PFSK-1 (cell line): ENCODE results near the gene TENT4A.

Experiments used
- FOXP2 ChIP-seq: optimal IDR thresholded peaks from 2 replicates; pipeline ENCODE3; 2011; ENCODE audit warnings: borderline replicate concordance, control low read depth, inconsistent platforms; ENCODE audit not compliant: insufficient read depth; ENCODE audit errors: extremely low read length, extremely low read depth
- POLR2AphosphoS5 ChIP-seq: IDR thresholded peaks from 2 replicates; pipeline ENCODE4 v1.6.1; 2012; ENCODE audit warnings: low read depth, mild to moderate bottlenecking, control low read depth, low read length, moderate library complexity
- SIN3A ChIP-seq: IDR thresholded peaks from 2 replicates; pipeline ENCODE4 v1.6.1; 2012; ENCODE audit warnings: mild to moderate bottlenecking, low read length, moderate library complexity, borderline replicate concordance; ENCODE audit not compliant: insufficient read depth
- TAF1 ChIP-seq: IDR thresholded peaks from 2 replicates; pipeline ENCODE4 v1.6.1; 2012; ENCODE audit warnings: low read length, control low read depth, borderline replicate concordance; ENCODE audit not compliant: insufficient read depth
- TF ChIP-seq, protein P1 (sequence below), 2 experiments: IDR thresholded peaks; 2 replicates each; pipeline versions ENCODE4 v1.6.1 to v1.8.0; 2011 to 2012; ENCODE audit warnings: low read depth in 2 of 2, low read length in 2 of 2, control low read depth in 1 of 2, inconsistent platforms in 1 of 2, mild to moderate bottlenecking in 1 of 2, moderate library complexity in 1 of 2; ENCODE audit not compliant: insufficient read depth in 1 of 2

The TENT4A gene

GRCh38 chr5:6746244-6746643 lies 33.0 kb downstream of the TENT4A start:
- TF ChIP-seq FOXP2, result no peak
- TF ChIP-seq POLR2AphosphoS5, result no peak
- TF ChIP-seq SIN3A, result no peak
- TF ChIP-seq, protein P1, sequence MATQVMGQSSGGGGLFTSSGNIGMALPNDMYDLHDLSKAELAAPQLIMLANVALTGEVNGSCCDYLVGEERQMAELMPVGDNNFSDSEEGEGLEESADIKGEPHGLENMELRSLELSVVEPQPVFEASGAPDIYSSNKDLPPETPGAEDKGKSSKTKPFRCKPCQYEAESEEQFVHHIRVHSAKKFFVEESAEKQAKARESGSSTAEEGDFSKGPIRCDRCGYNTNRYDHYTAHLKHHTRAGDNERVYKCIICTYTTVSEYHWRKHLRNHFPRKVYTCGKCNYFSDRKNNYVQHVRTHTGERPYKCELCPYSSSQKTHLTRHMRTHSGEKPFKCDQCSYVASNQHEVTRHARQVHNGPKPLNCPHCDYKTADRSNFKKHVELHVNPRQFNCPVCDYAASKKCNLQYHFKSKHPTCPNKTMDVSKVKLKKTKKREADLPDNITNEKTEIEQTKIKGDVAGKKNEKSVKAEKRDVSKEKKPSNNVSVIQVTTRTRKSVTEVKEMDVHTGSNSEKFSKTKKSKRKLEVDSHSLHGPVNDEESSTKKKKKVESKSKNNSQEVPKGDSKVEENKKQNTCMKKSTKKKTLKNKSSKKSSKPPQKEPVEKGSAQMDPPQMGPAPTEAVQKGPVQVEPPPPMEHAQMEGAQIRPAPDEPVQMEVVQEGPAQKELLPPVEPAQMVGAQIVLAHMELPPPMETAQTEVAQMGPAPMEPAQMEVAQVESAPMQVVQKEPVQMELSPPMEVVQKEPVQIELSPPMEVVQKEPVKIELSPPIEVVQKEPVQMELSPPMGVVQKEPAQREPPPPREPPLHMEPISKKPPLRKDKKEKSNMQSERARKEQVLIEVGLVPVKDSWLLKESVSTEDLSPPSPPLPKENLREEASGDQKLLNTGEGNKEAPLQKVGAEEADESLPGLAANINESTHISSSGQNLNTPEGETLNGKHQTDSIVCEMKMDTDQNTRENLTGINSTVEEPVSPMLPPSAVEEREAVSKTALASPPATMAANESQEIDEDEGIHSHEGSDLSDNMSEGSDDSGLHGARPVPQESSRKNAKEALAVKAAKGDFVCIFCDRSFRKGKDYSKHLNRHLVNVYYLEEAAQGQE (IDR thresholded peaks at IDR 0.05; ENCODE audit: insufficient read depth in 1 of 2, low read depth in 2 of 2, low read length in 2 of 2), result no peak
- TF ChIP-seq TAF1, result no peak

GRCh38 chr5:6747103-6747502 lies 33.9 kb downstream of the TENT4A start:
- TF ChIP-seq TAF1, result no peak
- TF ChIP-seq POLR2AphosphoS5, result no peak
- TF ChIP-seq, protein P1 (IDR thresholded peaks at IDR 0.05; ENCODE audit: insufficient read depth in 1 of 2, low read depth in 2 of 2, low read length in 2 of 2), result no peak
- no peak for TF ChIP-seq SIN3A

GRCh38 chr5:6748142-6748541 lies 34.9 kb downstream of the TENT4A start:
- TF ChIP-seq TAF1, result no peak
- TF ChIP-seq SIN3A, result no peak
- no peak for TF ChIP-seq FOXP2
- TF ChIP-seq POLR2AphosphoS5, result no peak
- TF ChIP-seq, protein P1 (IDR thresholded peaks at IDR 0.05; ENCODE audit: insufficient read depth in 1 of 2, low read depth in 2 of 2, low read length in 2 of 2), result no peak

- TF ChIP-seq, protein P1 (IDR thresholded peaks at IDR 0.05; ENCODE audit: insufficient read depth in 1 of 2, low read depth in 2 of 2, low read length in 2 of 2), result no peak
- TF ChIP-seq FOXP2 (no peak), SIN3A (no peak), TAF1 (no peak), POLR2AphosphoS5 (no peak)
Measured at GRCh38 chr5:6749026-6749716, 35.9 kb downstream of the TENT4A start.

- no peak for TF ChIP-seq TAF1
- TF ChIP-seq POLR2AphosphoS5, result no peak
- no peak for TF ChIP-seq FOXP2
- TF ChIP-seq, protein P1 (IDR thresholded peaks at IDR 0.05; ENCODE audit: insufficient read depth in 1 of 2, low read depth in 2 of 2, low read length in 2 of 2), result no peak
- no peak for TF ChIP-seq SIN3A
Measured at GRCh38 chr5:6750142-6750840, 37.1 kb downstream of the TENT4A start.
